K562 (cell line): Measurements from ENCODE around the gene GIGYF1. TPM values are rescaled to one million over a fixed set of nuclear protein-coding genes. Genes with fewer than 3 reads are reported as not detected.

Experiments used
- CAMTA2 ChIP-seq: fragments of 250-450 bp; sonication (Bioruptor Pico); conservative IDR thresholded peaks from 2 replicates; pipeline ENCODE4 v1.5.1; 2022
- CCNT2 ChIP-seq: IDR thresholded peaks from 2 replicates; pipeline ENCODE4 v1.6.1; 2011; ENCODE audit warnings: borderline replicate concordance, low read depth, mild to moderate bottlenecking, moderate library complexity, mixed read lengths, low read length; ENCODE audit not compliant: insufficient read length; ENCODE audit errors: extremely low read depth
- DMBX1 ChIP-seq: fragments of 250-450 bp; sonication (Bioruptor Pico); IDR thresholded peaks from 2 replicates; pipeline ENCODE4 v1.8.0; 2022; ENCODE audit warnings: inconsistent platforms, mild to moderate bottlenecking, moderate library complexity, borderline replicate concordance
- L3MBTL2 ChIP-seq: fragments of 450-650 bp; IDR thresholded peaks from 2 replicates; pipeline ENCODE4 v1.6.1; 2016; ENCODE audit warnings: mild to moderate bottlenecking, moderate library complexity
- MTF1 ChIP-seq: fragments of 250-450 bp; sonication (Bioruptor Pico); IDR thresholded peaks from 2 replicates; pipeline ENCODE4 v1.9.0; 2021; ENCODE audit warnings: moderate library complexity, mild to moderate bottlenecking, inconsistent platforms, borderline replicate concordance
- NEUROD1 ChIP-seq: fragments of 150-350 bp; IDR thresholded peaks from 2 replicates; pipeline ENCODE4 v1.6.1; 2014; ENCODE audit warnings: borderline replicate concordance, low read length, low read depth; ENCODE audit not compliant: partially characterized antibody
- PYGO2 ChIP-seq: fragments of 450-650 bp; IDR thresholded peaks from 2 replicates; pipeline ENCODE4 v1.6.1; 2016; ENCODE audit warnings: mild to moderate bottlenecking, missing genetic modification characterization, moderate library complexity, missing compliant biosample characterization
- RBBP5 ChIP-seq: fragments of 200-600 bp; sonication (generic); IDR thresholded peaks from 2 replicates; pipeline ENCODE4 v1.6.1; 2012; ENCODE audit warnings: borderline replicate concordance, mild to moderate bottlenecking, low read length, control low read depth, inconsistent platforms; ENCODE audit not compliant: insufficient read depth, poor library complexity, severe bottlenecking
- SMAD3 ChIP-seq: fragments of 450-650 bp; formaldehyde crosslinking; conservative IDR thresholded peaks from 2 replicates; pipeline ENCODE4 v1.4.0; 2020; ENCODE audit warnings: mild to moderate bottlenecking
- SREBF1 ChIP-seq: fragments of 150-350 bp; IDR thresholded peaks from 2 replicates; pipeline ENCODE4 v1.6.1; 2014; ENCODE audit warnings: antibody characterized with exemption, low read depth, low read length, borderline replicate concordance
- TAF9B ChIP-seq: fragments of 450-650 bp; IDR thresholded peaks from 2 replicates; pipeline ENCODE4 v1.6.1; 2018; ENCODE audit warnings: mild to moderate bottlenecking; ENCODE audit not compliant: partially characterized antibody
- TBL1XR1 ChIP-seq, 2 experiments: IDR thresholded peaks; 2 replicates each; pipeline ENCODE4 v1.6.1; 2012; ENCODE audit warnings: improper control_type of control experiment in 2 of 2, low read length in 2 of 2, mild to moderate bottlenecking in 1 of 2
- TCF3 ChIP-seq: sonication (generic); formaldehyde crosslinking; IDR thresholded peaks from 2 replicates; pipeline ENCODE4 v1.4.0; 2020; ENCODE audit warnings: mild to moderate bottlenecking, missing genetic modification reagents
- ZBTB8A ChIP-seq: fragments of 450-650 bp; IDR thresholded peaks from 2 replicates; pipeline ENCODE4 v1.6.1; 2018; ENCODE audit warnings: mild to moderate bottlenecking, moderate library complexity; ENCODE audit not compliant: partially characterized antibody
- ZNF277 ChIP-seq: fragments of 250-450 bp; sonication (Bioruptor Pico); IDR thresholded peaks from 2 replicates; pipeline ENCODE4 v1.8.0; 2022; ENCODE audit warnings: inconsistent platforms, mild to moderate bottlenecking, moderate library complexity, borderline replicate concordance
- ZNF408 ChIP-seq: fragments of 250-450 bp; sonication (Bioruptor Pico); IDR thresholded peaks from 2 replicates; pipeline ENCODE4 v1.4.0; 2020; ENCODE audit warnings: low read depth, mild to moderate bottlenecking, moderate library complexity
- ZNF507 ChIP-seq: conservative IDR thresholded peaks from 2 replicates; pipeline ENCODE4 v1.6.1; 2017; ENCODE audit warnings: missing genetic modification characterization, missing compliant biosample characterization
- ZNF592 ChIP-seq: fragments of 450-650 bp; IDR thresholded peaks from 2 replicates; pipeline ENCODE4 v1.6.1; 2017; ENCODE audit warnings: antibody characterized with exemption, mild to moderate bottlenecking
- polyA plus RNA-seq, 8 experiments: library from polyadenylated mRNA; depleted of rRNA in 4 of 8; stranded (reverse) in 5 of 8; unstranded in 3 of 8; fragments of >200 nt; fragmentation: Nextera tagmentation in 2 of 8; fragmentation: Illumina TruSeq in 1 of 8; extraction: Ambion mirVana in 2 of 8; extraction: Trizol in 1 of 8; gene quantifications; 2 replicates each; pipeline versions ENCODE4 v1.2.1 to v1.2.3, GENCODE V29; 2011 to 2014; ENCODE audit warnings: inconsistent platforms in 1 of 8, missing spikeins in 1 of 8
- total RNA-seq, 7 experiments: library from RNA; depleted of rRNA in 6 of 7; stranded (reverse); fragments of >200 nt in 6 of 7; fragmentation: Illumina TruSeq in 2 of 7; extraction: Trizol in 2 of 7; gene quantifications; 2 replicates each; pipeline versions ENCODE4 v1.2.1 to v1.2.3, GENCODE V29; 2011 to 2021; ENCODE audit warnings: low replicate concordance in 1 of 7
- TF ChIP-seq, protein P1 (sequence below): sonication (generic); formaldehyde crosslinking; IDR thresholded peaks from 2 replicates; pipeline ENCODE4 v1.8.0; 2022; ENCODE audit warnings: mild to moderate bottlenecking, missing genetic modification reagents
- TF ChIP-seq, protein P2 (sequence below): fragments of 450-650 bp; formaldehyde crosslinking; IDR thresholded peaks from 2 replicates; pipeline ENCODE4 v1.4.0; 2020; ENCODE audit warnings: mild to moderate bottlenecking, moderate library complexity

Gene GIGYF1
- total and polyA plus RNA-seq, 9 of the 15 experiments (the other 6 are each of a cell fraction or from before 2014, with no cell fraction given): 0.56 to 76.2 (median 16.8) TPM

DNA sequence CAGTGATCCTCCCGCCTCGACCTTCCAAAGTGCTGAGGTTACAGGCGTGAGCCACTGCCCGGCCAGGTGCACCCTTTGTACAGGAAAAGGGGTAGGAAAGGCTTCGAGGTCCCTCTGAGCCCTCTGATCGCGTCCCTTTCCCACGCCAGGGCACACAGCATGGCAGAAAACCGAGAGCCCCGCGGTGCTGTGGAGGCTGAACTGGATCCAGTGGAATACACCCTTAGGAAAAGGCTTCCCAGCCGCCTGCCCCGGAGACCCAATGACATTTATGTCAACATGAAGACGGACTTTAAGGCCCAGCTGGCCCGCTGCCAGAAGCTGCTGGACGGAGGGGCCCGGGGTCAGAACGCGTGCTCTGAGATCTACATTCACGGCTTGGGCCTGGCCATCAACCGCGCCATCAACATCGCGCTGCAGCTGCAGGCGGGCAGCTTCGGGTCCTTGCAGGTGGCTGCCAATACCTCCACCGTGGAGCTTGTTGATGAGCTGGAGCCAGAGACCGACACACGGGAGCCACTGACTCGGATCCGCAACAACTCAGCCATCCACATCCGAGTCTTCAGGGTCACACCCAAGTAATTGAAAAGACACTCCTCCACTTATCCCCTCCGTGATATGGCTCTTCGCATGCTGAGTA is 12.7 kb upstream of the GIGYF1 start (continued):
- TF ChIP-seq ZNF507 (tag): no peak
- TF ChIP-seq, protein P1, sequence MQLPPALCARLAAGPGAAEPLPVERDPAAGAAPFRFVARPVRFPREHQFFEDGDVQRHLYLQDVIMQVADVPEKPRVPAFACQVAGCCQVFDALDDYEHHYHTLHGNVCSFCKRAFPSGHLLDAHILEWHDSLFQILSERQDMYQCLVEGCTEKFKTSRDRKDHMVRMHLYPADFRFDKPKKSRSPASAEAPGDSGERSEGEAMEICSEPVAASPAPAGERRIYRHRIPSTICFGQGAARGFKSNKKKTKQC (CRISPR knock-in tag): peak; percentile 58; the same call in 1 of the 2 replicates
- no peak for TF ChIP-seq MTF1
- TF ChIP-seq NEUROD1: no peak
- no peak for TF ChIP-seq RBBP5
- TF ChIP-seq ZNF592: 0 out of 2 replicates have a peak, but pooled peaks have one; percentile 43
- no peak for TF ChIP-seq CCNT2
- TF ChIP-seq ZNF408 (CRISPR knock-in tag): no peak
- TF ChIP-seq CAMTA2 (CRISPR knock-in tag): no peak
- TF ChIP-seq SMAD3 (CRISPR knock-in tag): no peak
- no peak for TF ChIP-seq SREBF1
- TF ChIP-seq, protein P2, sequence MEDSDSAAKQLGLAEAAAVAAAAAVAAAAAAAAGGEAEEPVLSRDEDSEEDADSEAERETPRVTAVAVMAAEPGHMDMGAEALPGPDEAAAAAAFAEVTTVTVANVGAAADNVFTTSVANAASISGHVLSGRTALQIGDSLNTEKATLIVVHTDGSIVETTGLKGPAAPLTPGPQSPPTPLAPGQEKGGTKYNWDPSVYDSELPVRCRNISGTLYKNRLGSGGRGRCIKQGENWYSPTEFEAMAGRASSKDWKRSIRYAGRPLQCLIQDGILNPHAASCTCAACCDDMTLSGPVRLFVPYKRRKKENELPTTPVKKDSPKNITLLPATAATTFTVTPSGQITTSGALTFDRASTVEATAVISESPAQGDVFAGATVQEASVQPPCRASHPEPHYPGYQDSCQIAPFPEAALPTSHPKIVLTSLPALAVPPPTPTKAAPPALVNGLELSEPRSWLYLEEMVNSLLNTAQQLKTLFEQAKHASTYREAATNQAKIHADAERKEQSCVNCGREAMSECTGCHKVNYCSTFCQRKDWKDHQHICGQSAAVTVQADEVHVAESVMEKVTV: no peak
- TF ChIP-seq ZBTB8A: no peak
- no peak for TF ChIP-seq TAF9B
- TF ChIP-seq L3MBTL2: peak; percentile 43; the same call in 1 of the 2 replicates
- no peak for TF ChIP-seq PYGO2
- no peak for TF ChIP-seq DMBX1 (CRISPR knock-in tag)
- TF ChIP-seq TCF3 (CRISPR knock-in tag): no peak
- no peak; a peak in 1 of 4 replicates for TF ChIP-seq TBL1XR1 (IDR thresholded peaks at IDR 0.05; ENCODE audit: low read length in 2 of 2)
- no peak for TF ChIP-seq ZNF277 (CRISPR knock-in tag)
